Mucosa of gallbladder (tissue), 1 donor: ENCODE data around the gene RALB. TPM values are rescaled to one million over a fixed set of nuclear protein-coding genes. Genes with fewer than 3 reads are reported as not detected.

Source experiments
- DNase-seq: peaks from one replicate; pipeline ENCODE4 v3.0.0-alpha.2; 2020; ENCODE audit warnings: low spot score
- total RNA-seq: library from RNA; stranded (reverse); gene quantifications from one replicate; pipeline ENCODE4 v1.2.1, GENCODE V29; 2021
- donor health status: DM: no; HTN: no; CAD: no.

The RALB gene
- total RNA-seq, result 48.1 TPM

- peak; percentile 99 for DNase-seq
Observed at GRCh38 chr2:120252225-120253020, at the start of gene RALB. Gene RALB, plus strand, starts transcription at chr2:120252852. Its CDS starts 25,813 bp downstream, at chr2:120278665.

- DNase-seq, result no peak
Observed at GRCh38 chr2:120203251-120204021, 49.2 kb upstream of the RALB start.

GRCh38 chr2:120204022-120204405 lies 48.6 kb upstream of the RALB start:
- no peak for DNase-seq

- DNase-seq, result no peak
Observed at GRCh38 chr2:120204417-120204816, 48.2 kb upstream of the RALB start.

GRCh38 chr2:120204945-120205670 lies 47.5 kb upstream of the RALB start:
- no peak for DNase-seq

GRCh38 chr2:120206022-120206581 lies 46.5 kb upstream of the RALB start:
- no peak for DNase-seq

- DNase-seq, result no peak
Observed at GRCh38 chr2:120208381-120209353, 44.0 kb upstream of the RALB start.

GRCh38 chr2:120209427-120210269 lies 43.0 kb upstream of the RALB start:
- no peak for DNase-seq

- DNase-seq, result no peak
Observed at GRCh38 chr2:120210270-120210693, 42.4 kb upstream of the RALB start.

- no peak for DNase-seq
Observed at GRCh38 chr2:120218181-120218580, 34.5 kb upstream of the RALB start.

GRCh38 chr2:120219291-120219690 lies 33.4 kb upstream of the RALB start:
- DNase-seq, result no peak

GRCh38 chr2:120219766-120220165 lies 32.9 kb upstream of the RALB start:
- DNase-seq, result no peak

GRCh38 chr2:120220756-120221155 lies 31.9 kb upstream of the RALB start:
- no peak for DNase-seq

GRCh38 chr2:120221616-120222015 lies 31.0 kb upstream of the RALB start:
- DNase-seq, result no peak

GRCh38 chr2:120222186-120223033 lies 30.2 kb upstream of the RALB start:
- no peak for DNase-seq

- peak; percentile 93 for DNase-seq
Observed at GRCh38 chr2:120223034-120223912, 29.4 kb upstream of the RALB start, which contains the start of gene TMEM185B. Gene TMEM185B, minus strand, starts transcription at chr2:120223400. Its CDS starts 424 bp downstream, at chr2:120222976.

GRCh38 chr2:120224256-120224655 lies 28.4 kb upstream of the RALB start:
- no peak for DNase-seq
